Measurements from ENCODE around the gene SUMO4.

DNA sequence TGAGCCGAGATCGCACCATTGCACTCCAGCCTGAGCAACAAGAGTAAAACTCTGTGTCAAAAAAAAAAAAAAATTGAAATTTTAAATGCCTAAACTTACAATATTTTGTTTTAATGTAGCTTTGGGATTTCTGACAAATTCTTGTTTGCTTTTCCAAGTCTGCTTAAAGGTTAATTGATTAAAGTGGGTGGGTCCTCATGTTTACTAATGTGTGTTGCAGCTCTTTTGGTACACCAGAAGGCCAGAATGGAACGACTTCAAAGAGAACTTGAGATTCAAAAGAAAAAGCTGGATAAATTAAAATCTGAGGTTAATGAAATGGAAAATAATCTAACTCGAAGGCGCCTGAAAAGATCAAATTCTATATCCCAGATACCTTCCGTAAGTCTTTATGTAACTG is 2.7 kb upstream of the SUMO4 start:
- TF ChIP-seq, protein P1, sequence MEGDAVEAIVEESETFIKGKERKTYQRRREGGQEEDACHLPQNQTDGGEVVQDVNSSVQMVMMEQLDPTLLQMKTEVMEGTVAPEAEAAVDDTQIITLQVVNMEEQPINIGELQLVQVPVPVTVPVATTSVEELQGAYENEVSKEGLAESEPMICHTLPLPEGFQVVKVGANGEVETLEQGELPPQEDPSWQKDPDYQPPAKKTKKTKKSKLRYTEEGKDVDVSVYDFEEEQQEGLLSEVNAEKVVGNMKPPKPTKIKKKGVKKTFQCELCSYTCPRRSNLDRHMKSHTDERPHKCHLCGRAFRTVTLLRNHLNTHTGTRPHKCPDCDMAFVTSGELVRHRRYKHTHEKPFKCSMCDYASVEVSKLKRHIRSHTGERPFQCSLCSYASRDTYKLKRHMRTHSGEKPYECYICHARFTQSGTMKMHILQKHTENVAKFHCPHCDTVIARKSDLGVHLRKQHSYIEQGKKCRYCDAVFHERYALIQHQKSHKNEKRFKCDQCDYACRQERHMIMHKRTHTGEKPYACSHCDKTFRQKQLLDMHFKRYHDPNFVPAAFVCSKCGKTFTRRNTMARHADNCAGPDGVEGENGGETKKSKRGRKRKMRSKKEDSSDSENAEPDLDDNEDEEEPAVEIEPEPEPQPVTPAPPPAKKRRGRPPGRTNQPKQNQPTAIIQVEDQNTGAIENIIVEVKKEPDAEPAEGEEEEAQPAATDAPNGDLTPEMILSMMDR (IDR thresholded peaks at IDR 0.05) = no peak
- no peak for TF ChIP-seq TCF7L2 (IDR thresholded peaks at IDR 0.05; ENCODE audit: low read depth, low read length)
- TF ChIP-seq, protein P2, sequence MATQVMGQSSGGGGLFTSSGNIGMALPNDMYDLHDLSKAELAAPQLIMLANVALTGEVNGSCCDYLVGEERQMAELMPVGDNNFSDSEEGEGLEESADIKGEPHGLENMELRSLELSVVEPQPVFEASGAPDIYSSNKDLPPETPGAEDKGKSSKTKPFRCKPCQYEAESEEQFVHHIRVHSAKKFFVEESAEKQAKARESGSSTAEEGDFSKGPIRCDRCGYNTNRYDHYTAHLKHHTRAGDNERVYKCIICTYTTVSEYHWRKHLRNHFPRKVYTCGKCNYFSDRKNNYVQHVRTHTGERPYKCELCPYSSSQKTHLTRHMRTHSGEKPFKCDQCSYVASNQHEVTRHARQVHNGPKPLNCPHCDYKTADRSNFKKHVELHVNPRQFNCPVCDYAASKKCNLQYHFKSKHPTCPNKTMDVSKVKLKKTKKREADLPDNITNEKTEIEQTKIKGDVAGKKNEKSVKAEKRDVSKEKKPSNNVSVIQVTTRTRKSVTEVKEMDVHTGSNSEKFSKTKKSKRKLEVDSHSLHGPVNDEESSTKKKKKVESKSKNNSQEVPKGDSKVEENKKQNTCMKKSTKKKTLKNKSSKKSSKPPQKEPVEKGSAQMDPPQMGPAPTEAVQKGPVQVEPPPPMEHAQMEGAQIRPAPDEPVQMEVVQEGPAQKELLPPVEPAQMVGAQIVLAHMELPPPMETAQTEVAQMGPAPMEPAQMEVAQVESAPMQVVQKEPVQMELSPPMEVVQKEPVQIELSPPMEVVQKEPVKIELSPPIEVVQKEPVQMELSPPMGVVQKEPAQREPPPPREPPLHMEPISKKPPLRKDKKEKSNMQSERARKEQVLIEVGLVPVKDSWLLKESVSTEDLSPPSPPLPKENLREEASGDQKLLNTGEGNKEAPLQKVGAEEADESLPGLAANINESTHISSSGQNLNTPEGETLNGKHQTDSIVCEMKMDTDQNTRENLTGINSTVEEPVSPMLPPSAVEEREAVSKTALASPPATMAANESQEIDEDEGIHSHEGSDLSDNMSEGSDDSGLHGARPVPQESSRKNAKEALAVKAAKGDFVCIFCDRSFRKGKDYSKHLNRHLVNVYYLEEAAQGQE (IDR thresholded peaks at IDR 0.05; ENCODE audit: insufficient read depth in 1 of 2, low read depth in 2 of 2, low read length in 1 of 2) = no peak
- no peak for TF ChIP-seq SIN3A (IDR thresholded peaks at IDR 0.05; ENCODE audit: borderline replicate concordance, insufficient read depth, low read depth, low read length)
- no peak for TF ChIP-seq POLR2AphosphoS5 (IDR thresholded peaks at IDR 0.05; ENCODE audit: low read depth, low read length)
